HepG2 (cell line): ENCODE data around the gene CMPK2. TPM values are rescaled to one million over a fixed set of nuclear protein-coding genes. Genes with fewer than 3 reads are reported as not detected.

Source experiments
- AKAP8 ChIP-seq: sonication (generic); formaldehyde crosslinking; IDR thresholded peaks from 2 replicates; pipeline ENCODE4 v1.5.1; 2020; ENCODE audit warnings: mild to moderate bottlenecking, missing genetic modification reagents
- ATF7-NPFF ChIP-seq: sonication (generic); formaldehyde crosslinking; IDR thresholded peaks from 2 replicates; pipeline ENCODE4 v1.8.1; 2023; ENCODE audit warnings: mild to moderate bottlenecking, low read depth, missing genetic modification reagents, moderate library complexity
- DZIP1 ChIP-seq: sonication (generic); formaldehyde crosslinking; IDR thresholded peaks from 2 replicates; pipeline ENCODE4 v1.5.0; 2020; ENCODE audit warnings: mild to moderate bottlenecking, missing genetic modification reagents
- JUNB ChIP-seq: sonication (generic); formaldehyde crosslinking; IDR thresholded peaks from 2 replicates; pipeline ENCODE4 v1.8.0; 2022; ENCODE audit warnings: missing genetic modification reagents, mild to moderate bottlenecking, borderline replicate concordance
- MATR3 ChIP-seq: sonication (generic); formaldehyde crosslinking; IDR thresholded peaks from 2 replicates; pipeline ENCODE4 v1.4.0; 2020; ENCODE audit warnings: missing genetic modification reagents
- MNT ChIP-seq: fragments of 450-650 bp; IDR thresholded peaks from 2 replicates; pipeline ENCODE4 v1.6.1; 2016
- PATZ1 ChIP-seq: sonication (generic); formaldehyde crosslinking; IDR thresholded peaks from 2 replicates; pipeline ENCODE4 v1.4.0; 2020; ENCODE audit warnings: missing genetic modification reagents
- PBX2 ChIP-seq: IDR thresholded peaks from 2 replicates; pipeline ENCODE4 v1.6.1; 2016; ENCODE audit warnings: control low read depth
- PRPF4 ChIP-seq: fragments of 200-400 bp; formaldehyde crosslinking; IDR thresholded peaks from 2 replicates; pipeline ENCODE4 v1.6.1; 2016; ENCODE audit warnings: low read length, low read depth; ENCODE audit not compliant: poor library complexity, severe bottlenecking
- SIN3A ChIP-seq: IDR thresholded peaks from 2 replicates; pipeline ENCODE4 v1.6.1; 2011; ENCODE audit warnings: low read depth, mild to moderate bottlenecking, control low read depth, low read length, borderline replicate concordance
- SIX1 ChIP-seq: sonication (generic); formaldehyde crosslinking; IDR thresholded peaks from 2 replicates; pipeline ENCODE4 v1.4.0; 2020; ENCODE audit warnings: missing genetic modification reagents, borderline replicate concordance
- TAF15 ChIP-seq: fragments of 200-400 bp; formaldehyde crosslinking; IDR thresholded peaks from one replicate; pipeline ENCODE4 v1.6.1; 2018; ENCODE audit warnings: mild to moderate bottlenecking, low read depth, low read length; ENCODE audit not compliant: poor library complexity, severe bottlenecking
- ZBTB8A ChIP-seq: sonication (generic); formaldehyde crosslinking; IDR thresholded peaks from 2 replicates; pipeline ENCODE4 v1.4.0; 2020; ENCODE audit warnings: mild to moderate bottlenecking, low read depth, missing genetic modification reagents, borderline replicate concordance
- ZFP62 ChIP-seq: sonication (generic); formaldehyde crosslinking; IDR thresholded peaks from 2 replicates; pipeline ENCODE4 v1.4.0; 2020; ENCODE audit warnings: missing genetic modification reagents
- ZNF253 ChIP-seq: sonication (generic); formaldehyde crosslinking; IDR thresholded peaks from 2 replicates; pipeline ENCODE4 v1.8.0; 2022; ENCODE audit warnings: mild to moderate bottlenecking, missing genetic modification reagents, borderline replicate concordance
- ZNF34 ChIP-seq: sonication (generic); formaldehyde crosslinking; IDR thresholded peaks from 2 replicates; pipeline ENCODE4 v1.4.0; 2020; ENCODE audit warnings: mild to moderate bottlenecking, missing genetic modification reagents, borderline replicate concordance
- ZNF543 ChIP-seq: sonication (generic); formaldehyde crosslinking; IDR thresholded peaks from 2 replicates; pipeline ENCODE4 v1.4.0; 2020; ENCODE audit warnings: mild to moderate bottlenecking, missing genetic modification reagents
- polyA plus RNA-seq, 8 experiments: library from polyadenylated mRNA; depleted of rRNA in 3 of 8; stranded (reverse) in 7 of 8; unstranded in 1 of 8; fragments of >200 nt; fragmentation: Illumina TruSeq in 4 of 8; extraction: Trizol in 4 of 8; gene quantifications; 2 replicates each; pipeline versions ENCODE4 v1.2.1 to v1.2.3, GENCODE V29; 2011 to 2016; ENCODE audit warnings: low read depth in 4 of 8, missing spikeins in 1 of 8, mixed read lengths in 1 of 8; ENCODE audit not compliant: insufficient read depth in 1 of 8
- total RNA-seq, 5 experiments: library from RNA; depleted of rRNA; stranded (reverse); fragments of >200 nt; fragmentation: Illumina TruSeq; extraction: Trizol; gene quantifications; 2 replicates each; pipeline ENCODE4 v1.2.3, GENCODE V29; 2016; ENCODE audit warnings: low read depth in 1 of 5

The CMPK2 gene
- total and polyA plus RNA-seq, 2 of the 13 experiments (the other 11 are each of a cell fraction or from before 2014, with no cell fraction given): 0.04 to 1.0 TPM

- no peak for TF ChIP-seq JUNB (CRISPR knock-in tag)
- TF ChIP-seq MATR3 (CRISPR knock-in tag): no peak
- no peak for TF ChIP-seq PRPF4
- TF ChIP-seq ZFP62 (CRISPR knock-in tag): no peak
- no peak for TF ChIP-seq MNT
- TF ChIP-seq ZBTB8A (CRISPR knock-in tag): no peak
- no peak for TF ChIP-seq ZNF543 (CRISPR knock-in tag)
- TF ChIP-seq DZIP1 (CRISPR knock-in tag): 0 out of 2 replicates have a peak, but pooled peaks have one; percentile 41
- no peak; the same call in 1 of the 2 replicates for TF ChIP-seq SIN3A
- no peak for TF ChIP-seq PBX2 (CRISPR knock-in tag)
- peak; percentile 67 for TF ChIP-seq TAF15
- 0 out of 2 replicates have a peak, but pooled peaks have one; percentile 41 for TF ChIP-seq ZNF34 (CRISPR knock-in tag)
- TF ChIP-seq ATF7-NPFF (CRISPR knock-in tag): 0 out of 2 replicates have a peak, but pooled peaks have one; percentile 11
- peak; percentile 41; the same call in 1 of the 2 replicates for TF ChIP-seq PATZ1 (CRISPR knock-in tag)
- TF ChIP-seq AKAP8: peak; percentile 68; the same call in 1 of the 2 replicates
- TF ChIP-seq SIX1 (CRISPR knock-in tag): 0 out of 2 replicates have a peak, but pooled peaks have one; percentile 12
- no peak for TF ChIP-seq ZNF253 (CRISPR knock-in tag)
These were observed at the start of gene CMPK2 (continued) for GRCh38 chr2:6865346-6866274.
